Epithelial cell of esophagus (primary cell): ENCODE measurements around the gene KNDC1.

Experiments used
- DNase-seq: peaks from one replicate; pipeline ENCODE4 v3.0.0; 2010; ENCODE audit warnings: low read depth
- H3K4me3 ChIP-seq: 2 replicates; pipeline ENCODE4 v1.5.1; 2011; ENCODE audit warnings: mild to moderate bottlenecking, low read length, control low read depth
- CTCF ChIP-seq: IDR thresholded peaks from 2 replicates; pipeline ENCODE4 v1.5.1; 2011; ENCODE audit warnings: low read depth, mild to moderate bottlenecking, low read length, control low read depth, inconsistent platforms; ENCODE audit not compliant: insufficient read depth; ENCODE audit errors: missing control alignments

Gene KNDC1

GRCh38 chr10:133156674-133157579 is 3.1 kb upstream of the KNDC1 start:
- no peak for DNase-seq
- H3K4me3 ChIP-seq: no peak overlapping the region
- no peak for TF ChIP-seq CTCF

GRCh38 chr10:133157662-133158436 is 2.2 kb upstream of the KNDC1 start:
- no peak overlapping the region for H3K4me3 ChIP-seq
- no peak for DNase-seq
- no peak for TF ChIP-seq CTCF

- TF ChIP-seq CTCF: no peak
- H3K4me3 ChIP-seq: no peak overlapping the region
- no peak for DNase-seq
Measured at GRCh38 chr10:133158437-133158755, 1.6 kb upstream of the KNDC1 start.

- no peak for DNase-seq
Measured at GRCh38 chr10:133158756-133159610, 1.0 kb upstream of the KNDC1 start.

GRCh38 chr10:133159611-133159949 is 439 bp upstream of the KNDC1 start:
- DNase-seq: no peak
- no peak overlapping the region for H3K4me3 ChIP-seq
- TF ChIP-seq CTCF: no peak

More at GRCh38 chr10:133158756-133159610, 1.0 kb upstream of the KNDC1 start:
- H3K4me3 ChIP-seq: no peak overlapping the region
- no peak for TF ChIP-seq CTCF

- H3K4me3 ChIP-seq: no peak overlapping the region
- no peak for TF ChIP-seq CTCF
Measured at GRCh38 chr10:133160826-133161471, 930 bp downstream of the KNDC1 start.

More at GRCh38 chr10:133160826-133161471, 930 bp downstream of the KNDC1 start:
- DNase-seq: no peak
